Cardiac fibroblast (primary cell): ENCODE measurements around the gene SIVA1.

Source experiments
- DNase-seq, 2 donors: peaks; one replicate each; pipeline versions ENCODE4 v3.0.0 to v3.0.0-alpha.2; 2010; ENCODE audit warnings: low read depth in 2 of 2
- H3K4me3 ChIP-seq, 2 donors: replicated peaks in 1 of 2; 1 replicate in 1 of 2; 2 replicates in 1 of 2; pipeline ENCODE4 v1.5.1; 2011; ENCODE audit warnings: low read depth in 2 of 2, low read length in 2 of 2, mild to moderate bottlenecking in 2 of 2, moderate library complexity in 1 of 2
- TF ChIP-seq, protein P1 (sequence below): IDR thresholded peaks from one replicate; pipeline ENCODE4 v1.5.1; 2011; ENCODE audit warnings: low read depth, mild to moderate bottlenecking, low read length, inconsistent platforms

The SIVA1 gene

DNA sequence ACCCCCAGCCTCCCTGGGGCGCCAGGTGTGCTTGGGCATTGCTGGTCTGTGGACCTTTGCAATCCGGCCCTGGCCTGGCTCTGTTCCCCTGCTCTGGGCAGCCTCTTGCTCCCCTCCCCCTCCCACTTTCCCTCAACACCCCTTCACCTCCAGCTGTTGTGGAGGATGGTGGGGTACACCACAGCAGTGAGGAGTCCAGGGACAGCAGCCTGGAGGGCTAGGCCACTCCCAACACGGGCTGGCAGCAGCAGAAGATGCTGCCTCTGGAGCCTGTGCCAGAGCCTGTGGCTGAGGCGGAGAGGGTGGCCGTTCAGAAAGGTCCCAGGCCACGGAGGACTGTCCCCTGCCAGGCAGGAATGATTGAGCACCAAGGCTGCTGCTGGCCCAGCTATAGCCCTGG lies 55.5 kb downstream of the SIVA1 start:
- TF ChIP-seq, protein P1, sequence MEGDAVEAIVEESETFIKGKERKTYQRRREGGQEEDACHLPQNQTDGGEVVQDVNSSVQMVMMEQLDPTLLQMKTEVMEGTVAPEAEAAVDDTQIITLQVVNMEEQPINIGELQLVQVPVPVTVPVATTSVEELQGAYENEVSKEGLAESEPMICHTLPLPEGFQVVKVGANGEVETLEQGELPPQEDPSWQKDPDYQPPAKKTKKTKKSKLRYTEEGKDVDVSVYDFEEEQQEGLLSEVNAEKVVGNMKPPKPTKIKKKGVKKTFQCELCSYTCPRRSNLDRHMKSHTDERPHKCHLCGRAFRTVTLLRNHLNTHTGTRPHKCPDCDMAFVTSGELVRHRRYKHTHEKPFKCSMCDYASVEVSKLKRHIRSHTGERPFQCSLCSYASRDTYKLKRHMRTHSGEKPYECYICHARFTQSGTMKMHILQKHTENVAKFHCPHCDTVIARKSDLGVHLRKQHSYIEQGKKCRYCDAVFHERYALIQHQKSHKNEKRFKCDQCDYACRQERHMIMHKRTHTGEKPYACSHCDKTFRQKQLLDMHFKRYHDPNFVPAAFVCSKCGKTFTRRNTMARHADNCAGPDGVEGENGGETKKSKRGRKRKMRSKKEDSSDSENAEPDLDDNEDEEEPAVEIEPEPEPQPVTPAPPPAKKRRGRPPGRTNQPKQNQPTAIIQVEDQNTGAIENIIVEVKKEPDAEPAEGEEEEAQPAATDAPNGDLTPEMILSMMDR: no peak
- no peak overlapping the region for H3K4me3 ChIP-seq
- DNase-seq: no peak
